ENCODE data around the gene GMDS. TPM values are rescaled to one million over a fixed set of nuclear protein-coding genes. Genes with fewer than 3 reads are reported as not detected.

Gene GMDS
- total and polyA plus RNA-seq, 2 donors (not counting 1 experiment from before 2014, with no cell fraction given) = 11.5 to 16.4 TPM

DNA sequence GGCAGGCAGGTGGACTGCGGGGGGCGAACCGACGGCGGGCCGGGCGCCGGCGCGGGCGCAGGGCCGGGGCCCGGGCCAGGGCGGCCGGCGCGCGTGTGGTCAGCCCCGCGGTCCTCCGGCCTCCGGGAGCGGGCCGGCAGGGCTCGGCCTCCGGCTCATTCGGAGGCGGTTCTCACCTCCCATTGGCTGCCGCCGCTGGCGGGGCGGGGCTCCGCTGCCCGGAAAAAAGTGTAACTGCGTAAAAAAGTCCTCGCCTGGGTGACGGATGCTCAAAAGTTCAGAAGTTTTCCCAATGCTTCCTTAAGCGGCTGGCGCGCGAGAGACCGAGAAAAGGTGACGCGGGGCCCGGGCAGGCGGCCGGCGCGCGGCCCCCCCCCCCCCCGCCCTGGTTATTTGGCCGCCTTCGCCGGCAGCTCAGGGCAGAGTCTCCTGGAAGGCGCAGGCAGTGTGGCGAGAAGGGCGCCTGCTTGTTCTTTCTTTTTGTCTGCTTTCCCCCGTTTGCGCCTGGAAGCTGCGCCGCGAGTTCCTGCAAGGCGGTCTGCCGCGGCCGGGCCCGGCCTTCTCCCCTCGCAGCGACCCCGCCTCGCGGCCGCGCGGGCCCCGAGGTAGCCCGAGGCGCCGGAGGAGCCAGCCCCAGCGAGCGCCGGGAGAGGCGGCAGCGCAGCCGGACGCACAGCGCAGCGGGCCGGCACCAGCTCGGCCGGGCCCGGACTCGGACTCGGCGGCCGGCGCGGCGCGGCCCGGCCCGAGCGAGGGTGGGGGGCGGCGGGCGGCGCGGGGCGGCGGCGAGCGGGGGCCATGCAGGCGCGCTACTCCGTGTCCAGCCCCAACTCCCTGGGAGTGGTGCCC is 635.5 kb downstream of the GMDS start, which contains the start of gene FOXC1:
Gene FOXC1 (plus strand): TSS at position 268 of the 849 bp plus-strand sequence. CDS start 531 bp downstream, at position 799.
- intact Hi-C loops (cut with micrococcal nuclease) = loop anchor here (5.0 kb wide), 1 partner anchor 223 kb away; the partner anchor contains the start of gene FOXF2
- Histone ChIP-seq H3K4me3 (ENCODE audit: control extremely low read depth in 1 of 5, extremely low read depth in 1 of 5, insufficient read depth in 1 of 5, low read depth in 2 of 5, low read length in 4 of 5) (peak within 1 kb of the TSS in 3 of 5 experiments; percentile 44 to 60 (median 54)), H3K4me1 (ENCODE audit: control insufficient read depth in 2 of 2, insufficient read depth in 2 of 2, low read length in 2 of 2) (peaks cover 65 to 79% of the 10 kb centered on the region in 2 donors), H3K27ac (ENCODE audit: low read length in 2 of 2) (no peak within 1 kb of the TSS), H3K9me3 (ENCODE audit: control extremely low read depth in 1 of 3, control insufficient read depth in 2 of 3, insufficient read depth in 1 of 3, low read length in 2 of 3) (peaks cover 0 to 58% (median 13%) of the 10 kb centered on the region in 3 donors), H4K20me1 (ENCODE audit: control insufficient read depth, insufficient read depth, low read length, poor library complexity, severe bottlenecking) (peaks cover 7% of the 10 kb centered on the region), H3K36me3 (replicated peaks in 1 of 2; ENCODE audit: control extremely low read depth in 1 of 2, control insufficient read depth in 1 of 2, extremely low read depth in 1 of 2, insufficient read depth in 2 of 2, low read length in 1 of 2) (no peaks in the 10 kb centered on the region), H2AFZ (ENCODE audit: insufficient read depth, low read depth, low read length, poor library complexity, severe bottlenecking) (peak within 1 kb of the TSS; percentile 70), H3K9ac (ENCODE audit: low read length) (peak within 1 kb of the TSS; percentile 50), H3K79me2 (ENCODE audit: control insufficient read depth, insufficient read depth, low read length) (no peaks in the 10 kb centered on the region), H3K27me3 (replicated peaks in 1 of 4; ENCODE audit: control extremely low read depth in 1 of 4, control insufficient read depth in 3 of 4, insufficient read depth in 4 of 4, low read length in 3 of 4) (peaks cover 0 to 75% (median 59%) of the 10 kb centered on the region in 4 experiments), H3K4me2 (replicated peaks; ENCODE audit: low read depth, low read length, poor library complexity, severe bottlenecking) (peak within 1 kb of the TSS; percentile 85)
- peak; percentile 64 for DNase-seq
- Mint-ChIP-seq H3K27me3 (peaks cover 58% of the 10 kb centered on the region), H3K9me3 (ENCODE audit: insufficient read depth) (no peaks in the 10 kb centered on the region), H3K27ac (peak within 1 kb of the TSS; percentile 81), H3K4me3 (peak within 1 kb of the TSS; percentile 88), H3K4me1 (peaks cover 50% of the 10 kb centered on the region)
- ChIA-PET POLR2A (no interaction called here), CTCF (interaction anchor here (0.6 to 2.3 kb wide), 4 partner anchors 14 to 1024 kb away, joined by 3 to 8 read pairs (median 4); no protein-coding TSS in a partner anchor)
- peak; percentile 56 for ATAC-seq (ENCODE audit: low read depth)
- TF ChIP-seq, protein P1, sequence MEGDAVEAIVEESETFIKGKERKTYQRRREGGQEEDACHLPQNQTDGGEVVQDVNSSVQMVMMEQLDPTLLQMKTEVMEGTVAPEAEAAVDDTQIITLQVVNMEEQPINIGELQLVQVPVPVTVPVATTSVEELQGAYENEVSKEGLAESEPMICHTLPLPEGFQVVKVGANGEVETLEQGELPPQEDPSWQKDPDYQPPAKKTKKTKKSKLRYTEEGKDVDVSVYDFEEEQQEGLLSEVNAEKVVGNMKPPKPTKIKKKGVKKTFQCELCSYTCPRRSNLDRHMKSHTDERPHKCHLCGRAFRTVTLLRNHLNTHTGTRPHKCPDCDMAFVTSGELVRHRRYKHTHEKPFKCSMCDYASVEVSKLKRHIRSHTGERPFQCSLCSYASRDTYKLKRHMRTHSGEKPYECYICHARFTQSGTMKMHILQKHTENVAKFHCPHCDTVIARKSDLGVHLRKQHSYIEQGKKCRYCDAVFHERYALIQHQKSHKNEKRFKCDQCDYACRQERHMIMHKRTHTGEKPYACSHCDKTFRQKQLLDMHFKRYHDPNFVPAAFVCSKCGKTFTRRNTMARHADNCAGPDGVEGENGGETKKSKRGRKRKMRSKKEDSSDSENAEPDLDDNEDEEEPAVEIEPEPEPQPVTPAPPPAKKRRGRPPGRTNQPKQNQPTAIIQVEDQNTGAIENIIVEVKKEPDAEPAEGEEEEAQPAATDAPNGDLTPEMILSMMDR (IDR thresholded peaks at IDR 0.05) = no peak
- TF ChIP-seq EZH2 (IDR thresholded peaks at IDR 0.05; ENCODE audit: borderline replicate concordance, insufficient read depth, low read depth, low read length, poor library complexity, severe bottlenecking) = no peak
- WGBS (ENCODE audit: insufficient coverage) = under 1% methylated on average over 114 of the region's 115 CpGs
